Activated CD4-positive, alpha-beta T cell treated with anti-CD3 and anti-CD28 coated beads for 36 hours (primary cell): ENCODE measurements around the gene CARTPT. TPM values are rescaled to one million over a fixed set of nuclear protein-coding genes. Genes with fewer than 3 reads are reported as not detected.

Experiments used
- ATAC-seq: fragments of 200-7000 bp; cut with Tn5 transposase; one replicate; pipeline ENCODE4 v1.10.0; 2021; ENCODE audit warnings: mild to moderate bottlenecking, moderate library complexity
- CTCF ChIA-PET: fragments of 350-600 bp; sonication (Branson Sonifier 250); formaldehyde crosslinking; loops from one replicate; lab custom pipeline; 2021; ENCODE audit warnings: antibody characterized with exemption; lab: Charles Lee
- POLR2A ChIA-PET: fragments of 350-600 bp; sonication (Branson Sonifier 250); formaldehyde crosslinking; loops from one replicate; lab custom pipeline; 2021; ENCODE audit warnings: antibody characterized with exemption, inconsistent platforms; lab: Charles Lee
- DNase-seq: peaks from one replicate; pipeline ENCODE4 v3.0.0-alpha.2; 2020
- H3K27ac Mint-ChIP-seq: one replicate; pipeline ENCODE4 v1.8.0; 2021; ENCODE audit warnings: mixed read lengths
- H3K27me3 Mint-ChIP-seq: one replicate; pipeline ENCODE4 v1.8.0; 2021; ENCODE audit warnings: mixed read lengths
- H3K36me3 Mint-ChIP-seq: one replicate; pipeline ENCODE4 v1.8.0; 2021; ENCODE audit warnings: low read depth, mixed read lengths
- H3K4me1 Mint-ChIP-seq: one replicate; pipeline ENCODE4 v1.8.0; 2021; ENCODE audit warnings: mixed read lengths
- H3K4me3 Mint-ChIP-seq: one replicate; pipeline ENCODE4 v1.8.0; 2021; ENCODE audit warnings: mild to moderate bottlenecking, moderate library complexity, mixed read lengths
- H3K9me3 Mint-ChIP-seq: one replicate; pipeline ENCODE4 v1.8.0; 2021; ENCODE audit warnings: low read depth, mixed read lengths
- intact Hi-C, 2 experiments: fragments of 100-400 bp; cut with DNase I in 1 of 2; cut with micrococcal nuclease in 1 of 2; formaldehyde crosslinking; loops; one replicate each; pipeline versions ENCODE4 v1.14.2 to v1.15.1; 2022 to 2024; cut with DNase I, micrococcal nuclease
- total RNA-seq, 2 experiments: library from RNA; stranded (reverse); gene quantifications; one replicate each; pipeline ENCODE4 v1.2.3, GENCODE V29; 2021

CARTPT gene
- total RNA-seq, 2 experiments from 2014 or later = not detected

- no peaks in the 10 kb centered on the region for H3K36me3 Mint-ChIP-seq
- POLR2A ChIA-PET = no interaction called here
- H3K4me1 Mint-ChIP-seq = peaks cover 8% of the 10 kb centered on the region
- intact Hi-C loops = no loop called here
- H3K27me3 Mint-ChIP-seq = peaks cover 4% of the 10 kb centered on the region
- DNase-seq = no peak
- H3K27ac Mint-ChIP-seq = no peak overlapping the region
- ATAC-seq = no peak
- peaks cover 1% of the 10 kb centered on the region for H3K9me3 Mint-ChIP-seq
- CTCF ChIA-PET = interaction anchor here (1.2 kb wide), 1 partner anchor 9 kb away, joined by 4 read pairs; no protein-coding TSS in a partner anchor
- no peak overlapping the region for H3K4me3 Mint-ChIP-seq
Observed at GRCh38 chr5:71699751-71700150, 19.3 kb upstream of the CARTPT start.

GRCh38 chr5:71700803-71701202, 18.3 kb upstream of the CARTPT start:
- POLR2A ChIA-PET = no interaction called here
- no peak for ATAC-seq
- Mint-ChIP-seq H3K27ac (no peak overlapping the region), H3K36me3 (no peaks in the 10 kb centered on the region), H3K4me1 (peaks cover 8% of the 10 kb centered on the region), H3K4me3 (no peak overlapping the region), H3K9me3 (peaks cover 1% of the 10 kb centered on the region), H3K27me3 (peaks cover 7% of the 10 kb centered on the region)
- intact Hi-C loops = no loop called here
- no peak for DNase-seq
- CTCF ChIA-PET = interaction anchor here (0.9 kb wide), 1 partner anchor 21 kb away, joined by 3 read pairs; no protein-coding TSS in a partner anchor

- CTCF ChIA-PET = interaction anchor here (0.9 kb wide), 1 partner anchor 22 kb away, joined by 3 read pairs; no protein-coding TSS in a partner anchor
- Mint-ChIP-seq H3K27me3 (peaks cover 10% of the 10 kb centered on the region), H3K9me3 (peaks cover 1% of the 10 kb centered on the region), H3K4me3 (no peak overlapping the region), H3K36me3 (no peaks in the 10 kb centered on the region), H3K4me1 (peaks cover 8% of the 10 kb centered on the region), H3K27ac (no peak overlapping the region)
- intact Hi-C loops = no loop called here
- POLR2A ChIA-PET = no interaction called here
- DNase-seq (peak; percentile 35), ATAC-seq (peak; percentile 76)
Observed at GRCh38 chr5:71701407-71701806, 17.7 kb upstream of the CARTPT start.

- ATAC-seq = no peak
- intact Hi-C loops = no loop called here
- POLR2A ChIA-PET = no interaction called here
Observed at GRCh38 chr5:71703941-71704340, 15.1 kb upstream of the CARTPT start.

GRCh38 chr5:71705421-71705820, 13.7 kb upstream of the CARTPT start:
- DNase-seq (no peak), ATAC-seq (no peak)
- H3K27me3 Mint-ChIP-seq = peaks cover 26% of the 10 kb centered on the region
- CTCF ChIA-PET = interaction anchor here (0.6 kb wide), 1 partner anchor 563 kb away, joined by 3 read pairs; no protein-coding TSS in a partner anchor
- H3K27ac Mint-ChIP-seq = no peak overlapping the region
- no peak overlapping the region for H3K4me3 Mint-ChIP-seq
- peaks cover 3% of the 10 kb centered on the region for H3K4me1 Mint-ChIP-seq
- no peaks in the 10 kb centered on the region for H3K36me3 Mint-ChIP-seq
- intact Hi-C loops = no loop called here
- no peaks in the 10 kb centered on the region for H3K9me3 Mint-ChIP-seq
- POLR2A ChIA-PET = no interaction called here

More at GRCh38 chr5:71703941-71704340, 15.1 kb upstream of the CARTPT start:
- H3K4me1 Mint-ChIP-seq = peaks cover 3% of the 10 kb centered on the region
- no peaks in the 10 kb centered on the region for H3K9me3 Mint-ChIP-seq
- CTCF ChIA-PET = no interaction called here
- no peak overlapping the region for H3K27ac Mint-ChIP-seq
- peaks cover 21% of the 10 kb centered on the region for H3K27me3 Mint-ChIP-seq
- DNase-seq = no peak
- H3K36me3 Mint-ChIP-seq = no peaks in the 10 kb centered on the region
- H3K4me3 Mint-ChIP-seq = no peak overlapping the region

- intact Hi-C loops = no loop called here
- DNase-seq (no peak), ATAC-seq (no peak)
- no peak overlapping the region for H3K4me3 Mint-ChIP-seq
- ChIA-PET POLR2A (no interaction called here), CTCF (no interaction called here)
- H3K9me3 Mint-ChIP-seq = no peaks in the 10 kb centered on the region
- no peaks in the 10 kb centered on the region for H3K4me1 Mint-ChIP-seq
- H3K27ac Mint-ChIP-seq = no peak overlapping the region
- H3K27me3 Mint-ChIP-seq = peaks cover 28% of the 10 kb centered on the region
- no peaks in the 10 kb centered on the region for H3K36me3 Mint-ChIP-seq
Observed at GRCh38 chr5:71706906-71707305, 12.2 kb upstream of the CARTPT start.

GRCh38 chr5:71711610-71712009, 7.5 kb upstream of the CARTPT start:
- ATAC-seq = no peak

GRCh38 chr5:71714911-71715310, 4.2 kb upstream of the CARTPT start:
- H3K4me3 Mint-ChIP-seq = no peak overlapping the region
- no peaks in the 10 kb centered on the region for H3K9me3 Mint-ChIP-seq
- intact Hi-C loops = no loop called here
- ATAC-seq (no peak), DNase-seq (no peak)
- peaks cover 4% of the 10 kb centered on the region for H3K4me1 Mint-ChIP-seq
- H3K27ac Mint-ChIP-seq = no peak overlapping the region
- peaks cover 48% of the 10 kb centered on the region for H3K27me3 Mint-ChIP-seq
- ChIA-PET POLR2A (no interaction called here), CTCF (no interaction called here)
- no peaks in the 10 kb centered on the region for H3K36me3 Mint-ChIP-seq

More at GRCh38 chr5:71711610-71712009, 7.5 kb upstream of the CARTPT start:
- H3K4me3 Mint-ChIP-seq = no peak overlapping the region
- CTCF ChIA-PET = no interaction called here
- no peaks in the 10 kb centered on the region for H3K9me3 Mint-ChIP-seq
- POLR2A ChIA-PET = no interaction called here
- peaks cover 38% of the 10 kb centered on the region for H3K27me3 Mint-ChIP-seq
- no peaks in the 10 kb centered on the region for H3K4me1 Mint-ChIP-seq
- no peaks in the 10 kb centered on the region for H3K36me3 Mint-ChIP-seq
- intact Hi-C loops = no loop called here
- no peak overlapping the region for H3K27ac Mint-ChIP-seq
- DNase-seq = no peak

GRCh38 chr5:71727978-71728377, 8.9 kb downstream of the CARTPT start:
- ATAC-seq (no peak), DNase-seq (no peak)
- Mint-ChIP-seq H3K4me3 (no peak overlapping the region), H3K27ac (no peak overlapping the region), H3K27me3 (peaks cover 29% of the 10 kb centered on the region), H3K36me3 (no peaks in the 10 kb centered on the region), H3K4me1 (no peaks in the 10 kb centered on the region), H3K9me3 (no peaks in the 10 kb centered on the region)
- POLR2A ChIA-PET = no interaction called here
- intact Hi-C loops = no loop called here
- CTCF ChIA-PET = interaction anchor here (0.7 kb wide), 1 partner anchor 99 kb away, joined by 3 read pairs; no protein-coding TSS in a partner anchor

- no peaks in the 10 kb centered on the region for H3K9me3 Mint-ChIP-seq
- ChIA-PET POLR2A (no interaction called here), CTCF (no interaction called here)
- H3K36me3 Mint-ChIP-seq = no peaks in the 10 kb centered on the region
- H3K4me1 Mint-ChIP-seq = no peaks in the 10 kb centered on the region
- DNase-seq = no peak
- no peak overlapping the region for H3K4me3 Mint-ChIP-seq
- no peak overlapping the region for H3K27ac Mint-ChIP-seq
- intact Hi-C loops = no loop called here
- peaks cover 17% of the 10 kb centered on the region for H3K27me3 Mint-ChIP-seq
- ATAC-seq = no peak
Observed at GRCh38 chr5:71731015-71731414, 11.9 kb downstream of the CARTPT start.

GRCh38 chr5:71732011-71732410, 12.9 kb downstream of the CARTPT start:
- DNase-seq (no peak), ATAC-seq (no peak)
- POLR2A ChIA-PET = no interaction called here
- CTCF ChIA-PET = no interaction called here
- Mint-ChIP-seq H3K36me3 (no peaks in the 10 kb centered on the region), H3K4me1 (no peaks in the 10 kb centered on the region), H3K9me3 (no peaks in the 10 kb centered on the region), H3K4me3 (no peak overlapping the region), H3K27me3 (peaks cover 19% of the 10 kb centered on the region), H3K27ac (no peak overlapping the region)
- intact Hi-C loops = no loop called here

- no peaks in the 10 kb centered on the region for H3K9me3 Mint-ChIP-seq
- no peaks in the 10 kb centered on the region for H3K4me1 Mint-ChIP-seq
- H3K36me3 Mint-ChIP-seq = no peaks in the 10 kb centered on the region
- H3K4me3 Mint-ChIP-seq = no peak overlapping the region
- intact Hi-C loops = no loop called here
- CTCF ChIA-PET = no interaction called here
- ATAC-seq = no peak
- POLR2A ChIA-PET = no interaction called here
- DNase-seq = no peak
- peaks cover 17% of the 10 kb centered on the region for H3K27me3 Mint-ChIP-seq
- no peak overlapping the region for H3K27ac Mint-ChIP-seq
Observed at GRCh38 chr5:71734141-71734540, 15.1 kb downstream of the CARTPT start.
